Hepatocyte (in vitro differentiated cells): ENCODE data around the gene PLCL1. TPM values are rescaled to one million over a fixed set of nuclear protein-coding genes. Genes with fewer than 3 reads are reported as not detected.

Experiments used
- DNase-seq: peaks from one replicate; pipeline ENCODE4 v3.0.0-alpha.2; 2016; ENCODE audit warnings: low spot score
- H2AFZ ChIP-seq: fragments of 200-600 bp; sonication (generic); 2 replicates; pipeline ENCODE4 v1.6.0; 2016; ENCODE audit warnings: antibody characterized with exemption, mild to moderate bottlenecking
- H3K27ac ChIP-seq: fragments of 200-600 bp; sonication (generic); 2 replicates; pipeline ENCODE4 v1.5.1; 2016; ENCODE audit warnings: mild to moderate bottlenecking
- H3K27me3 ChIP-seq: fragments of 200-600 bp; sonication (generic); 2 replicates; pipeline ENCODE4 v1.6.1; 2016
- H3K36me3 ChIP-seq: fragments of 200-600 bp; sonication (generic); replicated peaks from 2 replicates; pipeline ENCODE4 v1.5.1; 2016; ENCODE audit warnings: low read depth; ENCODE audit not compliant: insufficient read depth
- H3K4me1 ChIP-seq: fragments of 200-600 bp; sonication (generic); 2 replicates; pipeline ENCODE4 v1.5.1; 2016; ENCODE audit warnings: mild to moderate bottlenecking, moderate library complexity; ENCODE audit not compliant: insufficient read depth
- H3K4me2 ChIP-seq: fragments of 200-600 bp; sonication (generic); 2 replicates; pipeline ENCODE4 v1.6.0; 2016
- H3K4me3 ChIP-seq: fragments of 200-600 bp; sonication (generic); 2 replicates; pipeline ENCODE4 v1.5.1; 2016; ENCODE audit warnings: mild to moderate bottlenecking
- H3K79me2 ChIP-seq: fragments of 200-600 bp; sonication (generic); 2 replicates; pipeline ENCODE4 v1.6.0; 2017; ENCODE audit warnings: mild to moderate bottlenecking
- H3K9me2 ChIP-seq: fragments of 200-600 bp; sonication (generic); replicated peaks from 2 replicates; pipeline ENCODE4 v1.6.0; 2017; ENCODE audit warnings: mild to moderate bottlenecking; ENCODE audit not compliant: insufficient read depth
- H3K9me3 ChIP-seq: fragments of 200-600 bp; sonication (generic); 2 replicates; pipeline ENCODE4 v1.5.1; 2016; ENCODE audit warnings: low read depth, mild to moderate bottlenecking
- H4K20me1 ChIP-seq: fragments of 200-600 bp; sonication (generic); 2 replicates; pipeline ENCODE4 v1.6.0; 2016; ENCODE audit warnings: mild to moderate bottlenecking; ENCODE audit not compliant: insufficient read depth, poor library complexity, severe bottlenecking
- CTCF ChIP-seq: fragments of 200-600 bp; sonication (generic); IDR thresholded peaks from 2 replicates; pipeline ENCODE4 v1.5.1; 2016; ENCODE audit warnings: antibody characterized with exemption, mild to moderate bottlenecking; ENCODE audit not compliant: poor library complexity
- EZH2 ChIP-seq: fragments of 200-600 bp; sonication (generic); IDR thresholded peaks from 2 replicates; pipeline ENCODE4 v1.6.1; 2016; ENCODE audit warnings: antibody characterized with exemption, mild to moderate bottlenecking, borderline replicate concordance
- EZH2phosphoT487 ChIP-seq: fragments of 200-600 bp; sonication (generic); IDR thresholded peaks from one replicate; pipeline ENCODE4 v1.6.1; 2018; ENCODE audit warnings: antibody characterized with exemption, mild to moderate bottlenecking, low read depth, moderate library complexity; ENCODE audit not compliant: unreplicated experiment, severe bottlenecking
- WGBS: methylation state at CpG from one replicate; pipeline ENCODE4 v1.1.6; 2016; ENCODE audit warnings: low lambda C conversion rate; ENCODE audit errors: missing lambda C conversion rate; 5-methylcytosine and 5-hydroxymethylcytosine counted together
- polyA plus RNA-seq: library from polyadenylated mRNA; unstranded; fragments of >200 nt; fragmentation: Nextera tagmentation; extraction: Ambion mirVana; gene quantifications from 2 replicates; pipeline ENCODE4 v1.2.1, GENCODE V29; 2016
- total RNA-seq: library from RNA; depleted of rRNA; stranded (reverse); fragments of >200 nt; gene quantifications from 2 replicates; pipeline ENCODE4 v1.2.3, GENCODE V29; 2014

Gene PLCL1
- total and polyA plus RNA-seq, 2 experiments from 2014 or later = 0.37 to 2.4 TPM

DNA sequence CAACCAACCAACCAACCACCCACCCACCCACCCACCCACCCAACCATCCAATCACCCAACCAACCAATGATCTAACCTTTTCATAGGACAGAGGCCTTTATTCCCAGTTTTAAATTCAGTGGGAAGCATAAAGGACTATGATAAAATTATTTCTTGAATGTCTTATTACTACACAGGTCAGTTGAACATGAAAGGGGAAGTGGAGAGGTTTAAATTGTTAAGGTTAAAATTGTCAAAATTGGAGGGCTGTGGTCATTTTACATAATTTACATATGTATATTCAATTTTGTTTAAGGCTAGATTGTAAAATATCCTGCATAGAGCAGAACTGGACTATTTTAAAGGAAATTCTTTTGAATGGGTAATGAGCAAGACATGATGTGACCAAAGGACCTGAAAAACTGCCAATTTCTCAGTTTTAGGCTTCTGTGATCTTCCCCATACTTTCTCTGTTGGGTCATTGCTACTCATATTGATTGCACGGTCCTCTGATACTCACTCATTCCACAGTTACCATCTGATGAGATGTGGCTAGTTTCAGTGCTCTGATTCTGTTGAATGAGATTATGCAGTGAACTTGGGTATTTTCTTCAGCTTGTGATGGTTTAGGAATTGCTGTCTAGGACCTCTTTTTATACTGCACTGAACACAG, 127.4 kb downstream of the PLCL1 start:
- H3K79me2 ChIP-seq = no peaks in the 10 kb centered on the region
- WGBS = 93% methylated on average over 1 of the region's 1 CpG
- no peaks in the 10 kb centered on the region for H3K9me2 ChIP-seq
- no peaks in the 10 kb centered on the region for H3K4me1 ChIP-seq
- H3K36me3 ChIP-seq = peaks cover 5% of the 10 kb centered on the region
- H3K4me2 ChIP-seq = no peak overlapping the region
- no peak overlapping the region for H3K27ac ChIP-seq
- DNase-seq = no peak
- no peaks in the 10 kb centered on the region for H3K9me3 ChIP-seq
- no peaks in the 10 kb centered on the region for H4K20me1 ChIP-seq
- H3K27me3 ChIP-seq = no peaks in the 10 kb centered on the region
- no peak overlapping the region for H2AFZ ChIP-seq
- TF ChIP-seq EZH2 (no peak), EZH2phosphoT487 (no peak), CTCF (no peak)
- no peak overlapping the region for H3K4me3 ChIP-seq

DNA sequence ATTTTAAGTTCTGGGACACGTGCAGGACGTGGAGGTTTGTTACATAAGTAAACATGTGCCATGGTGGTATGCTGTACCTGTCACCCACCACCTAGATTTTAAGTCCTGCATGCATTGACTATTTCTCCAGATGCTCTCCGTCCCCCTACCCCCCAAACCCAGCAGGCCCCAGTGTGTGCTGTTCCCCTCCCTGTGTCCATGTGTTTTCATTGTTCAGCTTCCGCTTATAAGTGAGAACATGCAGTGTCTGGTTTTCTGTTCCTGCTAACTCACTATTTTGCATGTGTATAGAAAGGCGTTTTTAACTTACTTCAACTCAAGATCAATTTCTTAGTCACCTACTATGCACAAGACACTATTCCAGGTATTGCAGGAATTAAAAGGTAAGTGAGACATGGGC, 128.0 kb downstream of the PLCL1 start:
- H3K36me3 ChIP-seq = peaks cover 5% of the 10 kb centered on the region
- no peaks in the 10 kb centered on the region for H4K20me1 ChIP-seq
- no peaks in the 10 kb centered on the region for H3K9me2 ChIP-seq
- TF ChIP-seq CTCF = no peak
- TF ChIP-seq EZH2 = no peak
- TF ChIP-seq EZH2phosphoT487 = no peak
- no peaks in the 10 kb centered on the region for H3K4me1 ChIP-seq
- H3K79me2 ChIP-seq = no peaks in the 10 kb centered on the region
- no peak overlapping the region for H3K4me2 ChIP-seq
- 96% methylated on average over 5 of the region's 5 CpGs for WGBS
- no peak overlapping the region for H3K4me3 ChIP-seq
- no peaks in the 10 kb centered on the region for H3K27me3 ChIP-seq
- no peak for DNase-seq
- H3K9me3 ChIP-seq = no peaks in the 10 kb centered on the region
- no peak overlapping the region for H2AFZ ChIP-seq
- no peak overlapping the region for H3K27ac ChIP-seq

GRCh38 chr2:197934261-197934933, 130.0 kb downstream of the PLCL1 start:
- TF ChIP-seq EZH2 (no peak), EZH2phosphoT487 (no peak), CTCF (no peak)
- Histone ChIP-seq H3K4me1 (no peaks in the 10 kb centered on the region), H3K9me2 (no peaks in the 10 kb centered on the region), H3K79me2 (no peaks in the 10 kb centered on the region), H3K27me3 (no peaks in the 10 kb centered on the region), H3K4me3 (no peak overlapping the region), H3K27ac (no peak overlapping the region), H2AFZ (no peak overlapping the region), H3K36me3 (no peaks in the 10 kb centered on the region), H3K4me2 (no peak overlapping the region), H4K20me1 (no peaks in the 10 kb centered on the region), H3K9me3 (no peaks in the 10 kb centered on the region)
- DNase-seq = no peak
- WGBS = 86% methylated on average over 4 of the region's 4 CpGs
